Loucy (cell line): ENCODE results near the gene ABCC4.

Source experiments
- CTCF ChIP-seq: fragments of 200-600 bp; sonication (generic); conservative IDR thresholded peaks from 2 replicates; pipeline ENCODE4 v1.5.1; 2014; ENCODE audit warnings: mild to moderate bottlenecking, antibody characterized with exemption, low read length
- EZH2phosphoT487 ChIP-seq: fragments of 200-600 bp; IDR thresholded peaks from 2 replicates; pipeline ENCODE4 v1.6.1; 2018; ENCODE audit warnings: antibody characterized with exemption, mild to moderate bottlenecking, moderate library complexity, borderline replicate concordance

- TF ChIP-seq EZH2phosphoT487, result no peak
- no peak for TF ChIP-seq CTCF
Measured at GRCh38 chr13:95030821-95031343, 270.4 kb downstream of the ABCC4 start.
